Spinal cord (tissue), 10 donors: ENCODE results near the gene GALNT9. TPM values are rescaled to one million over a fixed set of nuclear protein-coding genes. Genes with fewer than 3 reads are reported as not detected.
A peak's percentile ranks its signal among the peaks of the same experiment; 100 is the strongest.

ENCODE experiments used
- DNase-seq, 6 donors: peaks; one replicate each; pipeline versions ENCODE4 v3.0.0 to v3.0.0-alpha.2; 2013 to 2015; ENCODE audit warnings: low spot score in 6 of 6, low read depth in 4 of 6
- H3K27ac ChIP-seq: one replicate; pipeline ENCODE4 v1.5.1; 2013; ENCODE audit warnings: low read depth, low read length, control low read depth
- H3K27me3 ChIP-seq: one replicate; pipeline ENCODE4 v1.6.1; 2013; ENCODE audit warnings: low read length; ENCODE audit not compliant: control insufficient read depth, insufficient read depth
- H3K36me3 ChIP-seq: one replicate; pipeline ENCODE4 v1.6.1; 2013; ENCODE audit warnings: low read length; ENCODE audit not compliant: control insufficient read depth, insufficient read depth
- H3K4me1 ChIP-seq: one replicate; pipeline ENCODE4 v1.6.1; 2013; ENCODE audit warnings: low read length; ENCODE audit not compliant: control insufficient read depth, insufficient read depth
- H3K4me3 ChIP-seq: one replicate; pipeline ENCODE4 v1.5.1; 2013; ENCODE audit warnings: low read depth, low read length, control low read depth
- H3K9me3 ChIP-seq: one replicate; pipeline ENCODE4 v1.6.1; 2013; ENCODE audit warnings: low read length; ENCODE audit not compliant: control insufficient read depth, insufficient read depth
- WGBS: methylation state at CpG from one replicate; pipeline ENCODE4 v1.1.5; 2013; ENCODE audit warnings: missing lambda C conversion rate; ENCODE audit not compliant: insufficient coverage; 5-methylcytosine and 5-hydroxymethylcytosine counted together
- polyA plus RNA-seq, 2 donors: library from polyadenylated mRNA; unstranded; fragments of 120-200 nt; gene quantifications; one replicate each; pipeline ENCODE4 v1.2.1, GENCODE V29; 2013; ENCODE audit not compliant: insufficient read length in 2 of 2
- total RNA-seq, 2 donors: library from RNA; depleted of rRNA in 1 of 2; stranded (reverse); fragments of 120-200 nt in 1 of 2; fragments of >200 nt in 1 of 2; gene quantifications; one replicate each; pipeline versions ENCODE4 v1.2.3 to v1.2.4, GENCODE V29; 2013 to 2014
- donor health status: healthy.

The GALNT9 gene
- total and polyA plus RNA-seq, 4 donors, result 9.5 to 36.0 (median 27.1) TPM

GRCh38 chr12:132163911-132164288 is 165.5 kb downstream of the GALNT9 start:
- peak in 1 of 6 donors; percentile 45 for DNase-seq
- no peak overlapping the region for H3K27ac ChIP-seq
- peaks cover 4% of the 10 kb centered on the region for H3K27me3 ChIP-seq
- peaks cover 28% of the 10 kb centered on the region for H3K4me1 ChIP-seq
- peaks cover 13% of the 10 kb centered on the region for H3K36me3 ChIP-seq
- WGBS, result 53% methylated on average over 11 of the region's 11 CpGs
- no peaks in the 10 kb centered on the region for H3K9me3 ChIP-seq
- H3K4me3 ChIP-seq, result no peak overlapping the region

- WGBS, result 63% methylated on average over 25 of the region's 26 CpGs
- peaks cover 4% of the 10 kb centered on the region for H3K27me3 ChIP-seq
- H3K36me3 ChIP-seq, result peaks cover 18% of the 10 kb centered on the region
- no peak for DNase-seq
- H3K9me3 ChIP-seq, result no peaks in the 10 kb centered on the region
- no peak overlapping the region for H3K27ac ChIP-seq
- peaks cover 28% of the 10 kb centered on the region for H3K4me1 ChIP-seq
- H3K4me3 ChIP-seq, result no peak overlapping the region
Measured at GRCh38 chr12:132163041-132163910, 166.1 kb downstream of the GALNT9 start.

- no peaks in the 10 kb centered on the region for H3K9me3 ChIP-seq
- peaks cover 4% of the 10 kb centered on the region for H3K27me3 ChIP-seq
- H3K27ac ChIP-seq, result no peak overlapping the region
- peaks cover 25% of the 10 kb centered on the region for H3K36me3 ChIP-seq
- no peak overlapping the region for H3K4me3 ChIP-seq
- peak in 4 of 6 donors; percentile 35 to 89 (median 48) for DNase-seq
- 29% methylated on average over 15 of the region's 17 CpGs for WGBS
- peaks cover 28% of the 10 kb centered on the region for H3K4me1 ChIP-seq
Measured at GRCh38 chr12:132162508-132163031, 166.8 kb downstream of the GALNT9 start.

GRCh38 chr12:132161796-132162507 is 167.4 kb downstream of the GALNT9 start:
- Histone ChIP-seq H3K4me1 (peaks cover 28% of the 10 kb centered on the region), H3K27ac (no peak overlapping the region), H3K36me3 (peaks cover 32% of the 10 kb centered on the region), H3K4me3 (no peak overlapping the region), H3K27me3 (peaks cover 4% of the 10 kb centered on the region), H3K9me3 (no peaks in the 10 kb centered on the region)
- DNase-seq, result no peak
- 46% methylated on average over 16 of the region's 17 CpGs for WGBS

GRCh38 chr12:132161036-132161781 is 168.2 kb downstream of the GALNT9 start:
- peaks cover 4% of the 10 kb centered on the region for H3K27me3 ChIP-seq
- H3K4me1 ChIP-seq, result peaks cover 28% of the 10 kb centered on the region
- DNase-seq, result peak in 1 of 6 donors; percentile 42
- no peak overlapping the region for H3K4me3 ChIP-seq
- WGBS, result 47% methylated on average over 14 of the region's 14 CpGs
- no peak overlapping the region for H3K27ac ChIP-seq
- peaks cover 39% of the 10 kb centered on the region for H3K36me3 ChIP-seq
- no peaks in the 10 kb centered on the region for H3K9me3 ChIP-seq

- Histone ChIP-seq H3K36me3 (peaks cover 45% of the 10 kb centered on the region), H3K9me3 (no peaks in the 10 kb centered on the region), H3K27me3 (peaks cover 4% of the 10 kb centered on the region), H3K27ac (no peak overlapping the region), H3K4me3 (no peak overlapping the region), H3K4me1 (peaks cover 28% of the 10 kb centered on the region)
- 91% methylated on average over 15 of the region's 15 CpGs for WGBS
- no peak for DNase-seq
Measured at GRCh38 chr12:132160601-132161035, 168.8 kb downstream of the GALNT9 start.

GRCh38 chr12:132160016-132160415 is 169.4 kb downstream of the GALNT9 start:
- WGBS, result 70% methylated on average over 16 of the region's 16 CpGs
- Histone ChIP-seq H3K27ac (no peak overlapping the region), H3K27me3 (peaks cover 4% of the 10 kb centered on the region), H3K36me3 (peaks cover 51% of the 10 kb centered on the region), H3K9me3 (no peaks in the 10 kb centered on the region), H3K4me3 (no peak overlapping the region), H3K4me1 (peaks cover 32% of the 10 kb centered on the region)
- DNase-seq, result no peak

- Histone ChIP-seq H3K4me1 (peaks cover 35% of the 10 kb centered on the region), H3K36me3 (peaks cover 54% of the 10 kb centered on the region), H3K9me3 (no peaks in the 10 kb centered on the region), H3K27me3 (peaks cover 4% of the 10 kb centered on the region), H3K4me3 (no peak overlapping the region), H3K27ac (no peak overlapping the region)
- 80% methylated on average over 13 of the region's 14 CpGs for WGBS
- DNase-seq, result no peak
Measured at GRCh38 chr12:132159555-132160003, 169.8 kb downstream of the GALNT9 start.
